ENCODE data around the gene TDRD9.

GRCh38 chr14:104084251-104085002, 156.2 kb downstream of the TDRD9 start:
- TF ChIP-seq EZH2 (IDR thresholded peaks at IDR 0.05; ENCODE audit: borderline replicate concordance, low read length) (no peak), CTCF (IDR thresholded peaks at IDR 0.05; ENCODE audit: low read length) (no peak)
